Fibroblast of villous mesenchyme (primary cell): ENCODE results near the gene RRN3. TPM values are rescaled to one million over a fixed set of nuclear protein-coding genes. Genes with fewer than 3 reads are reported as not detected.
"Not testable (repeated sequence)": the region's sequence is repeated elsewhere in the genome, so short reads cannot be mapped to it uniquely, and the experiment has no call there.

Experiments
- DNase-seq: peaks from one replicate; pipeline ENCODE4 v3.0.0-alpha.2; 2010; ENCODE audit warnings: low read depth
- H3K4me3 ChIP-seq: 2 replicates; pipeline ENCODE4 v1.5.1; 2011; ENCODE audit warnings: low read depth, mild to moderate bottlenecking, low read length
- CTCF ChIP-seq: IDR thresholded peaks from 2 replicates; pipeline ENCODE4 v1.5.1; 2012; ENCODE audit warnings: low read depth, mild to moderate bottlenecking, low read length; ENCODE audit not compliant: insufficient read depth
- total RNA-seq: library from RNA; depleted of rRNA; stranded (reverse); fragments of >200 nt; gene quantifications from 2 replicates; pipeline ENCODE4 v1.2.3, GENCODE V29; 2012

The RRN3 gene
- 28.7 and 43.2 TPM in 2 replicates for total RNA-seq

- H3K4me3 ChIP-seq = peak within 1 kb of the TSS; percentile 74
- peak; percentile 91 for DNase-seq
These were observed at the start of gene RRN3 for GRCh38 chr16:15093955-15094827. Gene RRN3, minus strand, starts transcription at chr16:15094272. Its CDS starts 39 bp downstream, at chr16:15094233.

- not testable (repeated sequence) for DNase-seq
- H3K4me3 ChIP-seq = peak overlapping the region; percentile 25
These were observed 49.6 kb upstream of the RRN3 start for GRCh38 chr16:15143601-15144091.

- DNase-seq = not testable (repeated sequence)
These were observed 49.0 kb upstream of the RRN3 start for GRCh38 chr16:15142891-15143600.

GRCh38 chr16:15142107-15142890 is 48.2 kb upstream of the RRN3 start:
- H3K4me3 ChIP-seq, DNase-seq: not testable (repeated sequence)

More at GRCh38 chr16:15142891-15143600, 49.0 kb upstream of the RRN3 start:
- H3K4me3 ChIP-seq = not testable (repeated sequence)

GRCh38 chr16:15141586-15141985 is 47.5 kb upstream of the RRN3 start:
- DNase-seq = no peak
- TF ChIP-seq CTCF = no peak
- H3K4me3 ChIP-seq = no peak overlapping the region

- not testable (repeated sequence) for H3K4me3 ChIP-seq, DNase-seq
These were observed 46.6 kb upstream of the RRN3 start for GRCh38 chr16:15140444-15141365.

- not testable (repeated sequence) for H3K4me3 ChIP-seq, DNase-seq
These were observed 43.4 kb upstream of the RRN3 start for GRCh38 chr16:15137514-15137913.

- not testable (repeated sequence) for H3K4me3 ChIP-seq, DNase-seq
These were observed 41.6 kb upstream of the RRN3 start for GRCh38 chr16:15135483-15136360.

- not testable (repeated sequence) for DNase-seq, H3K4me3 ChIP-seq
These were observed 40.8 kb upstream of the RRN3 start for GRCh38 chr16:15134752-15135482.

GRCh38 chr16:15133554-15133953 is 39.5 kb upstream of the RRN3 start:
- not testable (repeated sequence) for H3K4me3 ChIP-seq, DNase-seq

GRCh38 chr16:15132719-15133428 is 38.8 kb upstream of the RRN3 start:
- not testable (repeated sequence) for DNase-seq

GRCh38 chr16:15130943-15131700 is 37.0 kb upstream of the RRN3 start:
- not testable (repeated sequence) for DNase-seq, H3K4me3 ChIP-seq

More at GRCh38 chr16:15132719-15133428, 38.8 kb upstream of the RRN3 start:
- H3K4me3 ChIP-seq = not testable (repeated sequence)

- H3K4me3 ChIP-seq, DNase-seq: not testable (repeated sequence)
These were observed 36.3 kb upstream of the RRN3 start for GRCh38 chr16:15130256-15130932.
